H9 (cell line): ENCODE data around the gene SULT1A2. TPM values are rescaled to one million over a fixed set of nuclear protein-coding genes. Genes with fewer than 3 reads are reported as not detected.

Experiments used
- DNase-seq: peaks from one replicate; pipeline ENCODE4 v3.0.0-alpha.2; 2017
- H2AFZ ChIP-seq: one replicate; pipeline ENCODE4 v1.6.1; 2013; ENCODE audit warnings: mild to moderate bottlenecking, low read length, control low read depth, moderate library complexity
- H2AK5ac ChIP-seq: 2 replicates; pipeline ENCODE4 v1.6.1; 2013; ENCODE audit warnings: low read length, control low read depth, mixed read lengths; ENCODE audit not compliant: insufficient read length
- H2BK120ac ChIP-seq: one replicate; pipeline ENCODE4 v1.6.1; 2013; ENCODE audit warnings: low read depth, mild to moderate bottlenecking, low read length, control low read depth, inconsistent platforms; ENCODE audit not compliant: poor library complexity, severe bottlenecking
- H2BK12ac ChIP-seq: 2 replicates; pipeline ENCODE4 v1.6.1; 2013; ENCODE audit warnings: low read length, control low read depth, mixed read lengths, low read depth; ENCODE audit not compliant: insufficient read length
- H2BK15ac ChIP-seq: 2 replicates; pipeline ENCODE4 v1.6.1; 2013; ENCODE audit warnings: low read depth, low read length, control low read depth
- H2BK20ac ChIP-seq: one replicate; pipeline ENCODE4 v1.6.1; 2013; ENCODE audit warnings: low read depth, mild to moderate bottlenecking, low read length, control low read depth, inconsistent platforms; ENCODE audit not compliant: poor library complexity, severe bottlenecking
- H2BK5ac ChIP-seq: 2 replicates; pipeline ENCODE4 v1.6.1; 2013; ENCODE audit warnings: low read length, control low read depth, mixed read lengths; ENCODE audit not compliant: insufficient read length
- H3K14ac ChIP-seq: 2 replicates; pipeline ENCODE4 v1.6.1; 2013; ENCODE audit warnings: low read length, control low read depth; ENCODE audit not compliant: insufficient read depth
- H3K18ac ChIP-seq: 2 replicates; pipeline ENCODE4 v1.6.1; 2013; ENCODE audit warnings: low read depth, mild to moderate bottlenecking, mixed read lengths, low read length, control low read depth; ENCODE audit not compliant: insufficient read length
- H3K23ac ChIP-seq: 2 replicates; pipeline ENCODE4 v1.6.1; 2013; ENCODE audit warnings: low read length, control low read depth, mixed read lengths, low read depth; ENCODE audit not compliant: insufficient read length
- H3K23me2 ChIP-seq: 2 replicates; pipeline ENCODE4 v1.6.1; 2013; ENCODE audit warnings: low read depth, mild to moderate bottlenecking, mixed read lengths, low read length, control low read depth; ENCODE audit not compliant: insufficient read length, poor library complexity, severe bottlenecking
- H3K27ac ChIP-seq: 2 replicates; pipeline ENCODE4 v1.5.1; 2013; ENCODE audit warnings: low read length, control low read depth, mixed read lengths, low read depth; ENCODE audit not compliant: insufficient read length
- H3K27me3 ChIP-seq: 2 replicates; pipeline ENCODE4 v1.6.1; 2013; ENCODE audit warnings: low read length, control low read depth, inconsistent platforms; ENCODE audit not compliant: insufficient read depth
- H3K4ac ChIP-seq: 2 replicates; pipeline ENCODE4 v1.6.1; 2013; ENCODE audit warnings: low read depth, mild to moderate bottlenecking, control low read depth, inconsistent platforms, low read length, moderate library complexity
- H3K4me1 ChIP-seq: 2 replicates; pipeline ENCODE4 v1.6.1; 2013; ENCODE audit warnings: low read length, control low read depth, inconsistent platforms; ENCODE audit not compliant: insufficient read depth
- H3K4me2 ChIP-seq: 2 replicates; pipeline ENCODE4 v1.6.1; 2013; ENCODE audit warnings: low read length, control low read depth, mixed read lengths; ENCODE audit not compliant: insufficient read length, insufficient read depth
- H3K56ac ChIP-seq: 2 replicates; pipeline ENCODE4 v1.6.1; 2013; ENCODE audit warnings: low read depth, mild to moderate bottlenecking, mixed read lengths, low read length, control low read depth; ENCODE audit not compliant: insufficient read length
- H3K79me1 ChIP-seq: 2 replicates; pipeline ENCODE4 v1.6.1; 2013; ENCODE audit warnings: low read depth, mild to moderate bottlenecking, moderate library complexity, low read length, control low read depth, inconsistent platforms; ENCODE audit not compliant: insufficient read depth, poor library complexity, severe bottlenecking
- H3K79me2 ChIP-seq: 2 replicates; pipeline ENCODE4 v1.6.1; 2013; ENCODE audit warnings: low read length, control low read depth, inconsistent platforms; ENCODE audit not compliant: insufficient read depth
- H3K9ac ChIP-seq: 2 replicates; pipeline ENCODE4 v1.6.1; 2013; ENCODE audit warnings: low read length, control low read depth, mixed read lengths; ENCODE audit not compliant: insufficient read length; ENCODE audit errors: extremely low read depth
- H3K9me3 ChIP-seq: one replicate; pipeline ENCODE4 v1.6.1; 2013; ENCODE audit warnings: low read depth, low read length, inconsistent platforms; ENCODE audit not compliant: control insufficient read depth
- H3T11ph ChIP-seq: one replicate; pipeline ENCODE4 v1.6.1; 2013; ENCODE audit warnings: mild to moderate bottlenecking, low read length, control low read depth, inconsistent platforms
- H4K20me1 ChIP-seq: one replicate; pipeline ENCODE4 v1.6.1; 2013; ENCODE audit not compliant: control insufficient read depth, insufficient read length, insufficient read depth
- H4K5ac ChIP-seq: 2 replicates; pipeline ENCODE4 v1.6.1; 2013; ENCODE audit warnings: low read depth, mild to moderate bottlenecking, mixed read lengths, low read length, control low read depth; ENCODE audit not compliant: insufficient read length
- H4K8ac ChIP-seq: replicated peaks from 2 replicates; pipeline ENCODE4 v1.6.1; 2013; ENCODE audit warnings: low read length, control low read depth, mixed read lengths, low read depth; ENCODE audit not compliant: insufficient read length
- H4K91ac ChIP-seq: 2 replicates; pipeline ENCODE4 v1.6.1; 2013; ENCODE audit warnings: low read depth, mild to moderate bottlenecking, moderate library complexity, mixed read lengths, low read length, control low read depth; ENCODE audit not compliant: insufficient read length
- H3K27ac Mint-ChIP-seq, 3 experiments: 2 replicates in 2 of 3; 3 replicates in 1 of 3; pipeline ENCODE4 v1.8.0; 2020 to 2021; ENCODE audit warnings: mixed read lengths in 3 of 3, mild to moderate bottlenecking in 1 of 3, moderate library complexity in 1 of 3
- H3K27me3 Mint-ChIP-seq: 2 replicates; pipeline ENCODE4 v1.8.0; 2021; ENCODE audit warnings: low read depth, mild to moderate bottlenecking, moderate library complexity, mixed read lengths
- H3K36me3 Mint-ChIP-seq, 3 experiments: 2 replicates in 2 of 3; 3 replicates in 1 of 3; pipeline ENCODE4 v1.8.0; 2020 to 2021; ENCODE audit warnings: low read depth in 3 of 3, mixed read lengths in 3 of 3; ENCODE audit not compliant: insufficient read depth in 1 of 3
- H3K4me1 Mint-ChIP-seq, 2 experiments: 2 replicates each; pipeline ENCODE4 v1.8.0; 2020; ENCODE audit warnings: mixed read lengths in 2 of 2
- H3K4me3 Mint-ChIP-seq, 2 experiments: 2 replicates in 1 of 2; 3 replicates in 1 of 2; pipeline ENCODE4 v1.8.0; 2020 to 2021; ENCODE audit warnings: mild to moderate bottlenecking in 2 of 2, mixed read lengths in 2 of 2, moderate library complexity in 1 of 2
- H3K9me3 Mint-ChIP-seq, 2 experiments: 2 replicates in 1 of 2; 3 replicates in 1 of 2; pipeline ENCODE4 v1.8.0; 2020; ENCODE audit warnings: mild to moderate bottlenecking in 2 of 2, mixed read lengths in 2 of 2, moderate library complexity in 1 of 2
- WGBS: extraction: QIAGEN DNeasy Blood & Tissue Kit; methylation state at CpG from one replicate; pipeline ENCODE4 v1.1.7; 2013; ENCODE audit warnings: missing lambda C conversion rate, low lambda C conversion rate, mixed read lengths; ENCODE audit not compliant: insufficient read length; ENCODE audit errors: extremely low coverage; 5-methylcytosine and 5-hydroxymethylcytosine counted together
- total RNA-seq: library from RNA; stranded (reverse); gene quantifications from 2 replicates; pipeline ENCODE4 v1.2.1, GENCODE V29; 2021
- TF ChIP-seq, protein P1 (sequence below): fragments of 200-600 bp; sonication (generic); conservative IDR thresholded peaks from 3 replicates; pipeline ENCODE4 v1.8.0; 2021; ENCODE audit warnings: antibody characterized with exemption, mild to moderate bottlenecking

Gene SULT1A2
- total RNA-seq, 1 experiment from 2014 or later, result 0.66 TPM

DNA sequence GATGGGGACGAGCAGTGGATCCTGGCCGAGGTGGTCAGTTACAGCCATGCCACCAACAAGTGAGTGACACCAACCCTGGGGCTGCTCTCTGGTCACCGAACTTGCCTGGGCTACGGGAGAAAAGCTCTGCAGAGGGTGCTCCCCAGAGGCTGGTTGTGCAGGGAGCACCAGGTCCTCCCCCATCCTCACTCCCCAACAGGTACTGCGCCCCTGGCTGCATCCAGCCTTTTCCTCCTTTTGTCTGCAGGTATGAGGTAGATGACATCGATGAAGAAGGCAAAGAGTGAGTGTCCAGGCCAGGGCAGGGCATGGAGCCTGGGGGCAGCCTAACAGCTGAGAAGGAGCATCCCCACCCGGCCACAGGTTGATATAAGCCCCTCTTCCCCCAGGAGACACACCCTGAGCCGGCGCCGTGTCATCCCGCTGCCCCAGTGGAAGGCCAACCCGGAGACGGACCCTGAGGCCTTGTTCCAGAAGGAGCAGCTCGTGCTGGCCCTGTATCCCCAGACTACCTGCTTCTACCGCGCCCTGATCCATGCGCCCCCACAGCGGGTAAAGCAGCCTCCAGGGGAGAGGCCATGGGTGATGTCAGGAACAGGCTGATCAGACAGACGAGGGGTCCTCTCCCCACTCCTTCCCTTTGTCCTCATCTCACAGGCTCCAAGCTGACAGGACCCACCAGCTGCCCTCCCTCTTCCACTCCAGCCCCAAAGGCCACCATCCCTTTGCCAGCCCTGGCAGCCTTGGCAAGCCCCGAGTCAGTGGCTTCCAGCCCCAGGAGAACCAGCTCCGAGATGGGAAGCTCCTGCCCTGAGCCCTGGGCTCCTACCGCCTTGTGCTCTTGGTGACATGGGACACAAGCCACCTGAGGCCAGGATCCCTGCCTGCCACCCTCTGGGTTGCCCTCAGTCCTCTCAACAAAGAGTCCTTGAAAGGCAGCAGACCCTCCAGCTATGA lies 6.2 kb downstream of the SULT1A2 start:
- no peak overlapping the region for H3K4me3 Mint-ChIP-seq
- H3K36me3 Mint-ChIP-seq, result peaks cover 13 to 48% (median 32%) of the 10 kb centered on the region in 3 experiments
- Histone ChIP-seq H2BK12ac (no peak overlapping the region), H3K9ac (no peak overlapping the region), H4K5ac (no peak overlapping the region), H4K20me1 (no peaks in the 10 kb centered on the region), H3K27me3 (no peaks in the 10 kb centered on the region), H2AK5ac (no peak overlapping the region), H3K9me3 (no peaks in the 10 kb centered on the region), H4K91ac (no peak overlapping the region), H3K23me2 (no peaks in the 10 kb centered on the region), H3T11ph (no peak overlapping the region), H3K4me1 (no peaks in the 10 kb centered on the region), H3K14ac (no peak overlapping the region), H2AFZ (no peak overlapping the region), H3K79me1 (no peaks in the 10 kb centered on the region), H3K27ac (no peak overlapping the region), H3K4me2 (no peak overlapping the region), H4K8ac (no peak overlapping the region), H2BK5ac (no peak overlapping the region), H2BK120ac (no peak overlapping the region), H3K79me2 (no peaks in the 10 kb centered on the region), H3K18ac (no peak overlapping the region), H2BK20ac (no peak overlapping the region), H3K56ac (no peak overlapping the region), H3K4ac (no peak overlapping the region), H3K23ac (no peak overlapping the region), H2BK15ac (no peak overlapping the region)
- TF ChIP-seq, protein P1, sequence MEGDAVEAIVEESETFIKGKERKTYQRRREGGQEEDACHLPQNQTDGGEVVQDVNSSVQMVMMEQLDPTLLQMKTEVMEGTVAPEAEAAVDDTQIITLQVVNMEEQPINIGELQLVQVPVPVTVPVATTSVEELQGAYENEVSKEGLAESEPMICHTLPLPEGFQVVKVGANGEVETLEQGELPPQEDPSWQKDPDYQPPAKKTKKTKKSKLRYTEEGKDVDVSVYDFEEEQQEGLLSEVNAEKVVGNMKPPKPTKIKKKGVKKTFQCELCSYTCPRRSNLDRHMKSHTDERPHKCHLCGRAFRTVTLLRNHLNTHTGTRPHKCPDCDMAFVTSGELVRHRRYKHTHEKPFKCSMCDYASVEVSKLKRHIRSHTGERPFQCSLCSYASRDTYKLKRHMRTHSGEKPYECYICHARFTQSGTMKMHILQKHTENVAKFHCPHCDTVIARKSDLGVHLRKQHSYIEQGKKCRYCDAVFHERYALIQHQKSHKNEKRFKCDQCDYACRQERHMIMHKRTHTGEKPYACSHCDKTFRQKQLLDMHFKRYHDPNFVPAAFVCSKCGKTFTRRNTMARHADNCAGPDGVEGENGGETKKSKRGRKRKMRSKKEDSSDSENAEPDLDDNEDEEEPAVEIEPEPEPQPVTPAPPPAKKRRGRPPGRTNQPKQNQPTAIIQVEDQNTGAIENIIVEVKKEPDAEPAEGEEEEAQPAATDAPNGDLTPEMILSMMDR, result no peak
- WGBS, result no CpG with 5 or more reads among the region's 22 CpGs
- no peaks in the 10 kb centered on the region for H3K9me3 Mint-ChIP-seq
- H3K27ac Mint-ChIP-seq, result no peak overlapping the region; a peak in 1 of 7 replicates
- no peak for DNase-seq
- H3K27me3 Mint-ChIP-seq, result no peaks in the 10 kb centered on the region
- no peaks in the 10 kb centered on the region for H3K4me1 Mint-ChIP-seq
